NCI-H748 (cell line): ENCODE data around the gene CREB3L2.
"Not testable (repeated sequence)": the region's sequence is repeated elsewhere in the genome, so short reads cannot be mapped to it uniquely, and the experiment has no call there.

Source experiments
- DNase-seq: peaks from one replicate; lab custom pipeline; 2025; ENCODE audit not compliant: unreplicated experiment; lab: John Stamatoyannopoulos, UW

The CREB3L2 gene

DNA sequence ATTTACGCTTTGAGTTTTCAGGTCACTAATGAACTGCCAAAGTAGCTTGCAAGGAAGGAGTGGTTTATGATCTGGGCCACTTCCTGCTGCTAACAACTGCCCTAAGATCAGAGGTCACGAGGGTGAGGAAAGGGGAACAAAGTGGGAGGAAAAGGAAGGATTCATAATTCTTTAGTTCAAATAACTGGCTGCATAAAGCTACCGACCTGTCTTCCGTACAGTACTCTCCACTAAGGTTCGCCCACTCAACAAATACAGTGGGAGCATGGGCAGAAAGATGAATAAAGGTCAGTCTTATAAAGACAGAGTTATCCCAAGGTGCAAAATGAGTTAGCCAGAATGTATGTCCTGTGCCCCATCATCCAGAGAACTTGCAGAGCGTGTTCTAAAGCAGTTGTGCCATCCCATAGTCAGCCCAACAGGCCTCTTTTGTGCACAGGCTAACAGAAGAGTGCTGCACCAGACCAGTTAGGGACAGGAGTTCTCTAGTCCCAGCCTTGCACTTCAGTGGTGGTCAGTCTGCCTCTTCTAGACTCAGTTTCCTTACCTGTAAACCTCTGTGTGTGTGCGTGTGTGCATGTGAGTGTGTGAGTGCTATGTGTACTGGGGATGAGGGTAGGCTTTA, 65.9 kb downstream of the CREB3L2 start:
- no peak for DNase-seq

DNA sequence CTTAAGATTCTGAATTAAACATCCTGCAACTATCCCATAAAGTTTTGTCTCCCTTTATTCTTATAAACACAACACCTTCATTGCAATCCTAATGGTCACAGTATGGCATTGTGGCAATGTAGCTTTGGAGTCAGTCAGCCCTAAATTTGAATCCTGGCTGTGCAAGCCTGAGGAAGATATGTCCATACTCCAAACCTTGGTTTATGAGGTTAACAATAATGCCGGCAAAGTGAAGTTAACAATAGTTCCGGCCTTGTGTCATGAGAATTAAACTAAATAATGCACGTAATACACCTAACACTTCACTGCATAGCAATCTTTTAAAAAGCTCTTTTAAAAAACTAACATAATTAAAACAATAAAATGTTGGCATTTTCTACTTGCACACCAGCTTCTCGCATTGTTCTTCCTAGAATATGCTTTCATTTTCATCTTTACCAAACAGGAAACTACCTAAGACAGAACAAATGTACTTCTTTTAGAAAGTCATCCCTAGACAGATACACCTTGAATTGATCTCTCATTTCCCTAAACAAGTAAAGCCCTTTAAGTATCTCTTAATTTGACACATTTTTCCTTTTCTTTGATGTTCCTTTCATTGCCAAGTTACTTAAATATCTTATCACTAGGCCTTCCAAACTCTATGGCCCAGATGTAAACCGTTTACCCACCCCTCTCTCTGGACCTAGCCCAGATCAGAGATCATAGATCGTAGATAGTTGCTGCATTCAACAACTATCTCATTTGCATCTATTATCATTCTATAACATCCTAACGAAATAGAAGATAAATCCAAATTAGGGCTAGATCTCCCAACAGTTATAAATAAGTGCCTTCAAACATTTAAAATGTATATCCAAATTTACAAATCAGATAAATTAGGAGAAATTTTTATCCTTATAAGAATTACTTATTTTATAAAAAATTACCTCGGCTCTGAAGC, 66.7 kb downstream of the CREB3L2 start:
- no peak for DNase-seq

DNA sequence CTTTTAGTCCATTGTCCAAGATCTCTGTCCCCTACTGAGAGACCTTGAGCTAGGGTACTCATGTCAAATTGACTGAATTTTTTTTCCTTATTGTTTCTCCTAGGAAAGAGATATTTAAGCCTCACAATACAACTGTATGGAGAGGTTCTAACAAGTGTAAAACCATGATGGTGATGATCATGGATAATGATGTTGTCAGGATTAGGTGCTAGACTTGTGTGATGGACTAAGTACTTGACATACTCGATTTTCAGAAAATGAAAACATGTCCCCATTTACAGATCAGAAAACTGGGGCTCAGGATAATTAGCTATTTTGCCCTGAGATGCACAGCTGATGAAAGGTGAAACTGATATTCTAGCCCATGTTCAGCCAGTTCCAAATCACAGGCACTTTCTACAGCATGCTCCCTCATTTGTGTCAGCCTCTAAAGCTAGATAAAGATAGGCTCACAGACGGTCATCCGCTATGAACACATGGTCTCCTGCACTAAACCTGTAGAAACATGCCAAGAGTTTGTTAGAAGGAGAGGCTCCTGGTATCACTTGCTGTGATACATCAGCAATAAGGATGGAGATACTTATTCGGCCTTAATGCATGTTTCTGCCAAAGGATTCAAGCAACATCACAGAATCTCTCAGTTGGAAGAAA, 67.6 kb downstream of the CREB3L2 start:
- DNase-seq = no peak

DNA sequence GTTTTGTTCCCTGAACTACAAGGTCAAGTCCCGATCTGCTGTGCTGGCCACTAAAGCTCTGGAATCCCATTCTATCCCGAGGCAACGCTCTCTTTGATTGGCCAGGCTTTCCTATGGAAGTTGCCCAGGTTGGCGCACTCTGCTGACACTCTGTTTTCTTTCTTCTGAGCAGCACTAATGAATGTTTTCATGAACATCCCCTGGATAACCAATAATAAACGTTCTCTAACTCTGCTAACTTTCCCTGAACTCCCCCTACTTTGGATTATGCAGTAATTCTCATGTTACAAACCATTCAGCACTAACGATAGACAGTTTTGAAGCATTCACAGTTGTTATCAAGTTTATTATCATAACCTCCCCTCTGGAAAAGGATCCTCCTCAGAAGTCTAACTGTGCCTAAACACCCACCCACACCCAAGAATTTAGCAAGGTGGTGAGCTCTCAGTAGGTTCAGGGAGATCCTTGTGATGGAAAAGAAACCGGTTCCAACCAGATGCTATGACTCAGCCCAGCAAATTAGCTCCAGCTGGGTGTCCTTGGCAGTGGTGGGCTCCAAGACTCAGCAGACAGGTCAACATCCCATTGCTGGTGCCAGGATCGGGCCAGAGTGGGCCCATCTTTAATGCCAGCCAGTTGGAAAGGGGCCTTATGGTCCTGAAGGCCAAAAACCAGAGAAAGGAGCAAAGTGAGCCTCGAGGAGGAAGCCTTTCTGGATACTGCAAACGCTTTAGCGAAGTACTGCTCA, 68.4 kb downstream of the CREB3L2 start:
- no peak for DNase-seq

DNA sequence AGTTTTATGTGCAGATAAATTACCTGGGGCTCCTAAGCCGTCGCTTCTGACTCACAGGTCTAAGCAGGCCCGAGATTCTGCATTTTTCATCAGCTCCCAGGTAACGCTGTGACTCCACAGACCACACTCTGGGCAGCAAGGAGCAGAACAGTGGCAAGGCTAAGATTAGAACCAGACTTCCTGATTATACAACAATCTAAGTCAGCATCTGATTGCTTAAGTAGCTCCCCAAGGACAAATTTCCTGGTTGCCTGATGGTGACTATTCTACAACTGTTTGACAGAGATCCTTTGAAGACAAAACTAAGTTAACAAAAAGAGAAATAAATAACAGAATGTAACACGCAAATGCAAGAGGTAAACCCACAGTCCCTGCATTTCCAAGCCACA, 69.0 kb downstream of the CREB3L2 start:
- no peak for DNase-seq

DNA sequence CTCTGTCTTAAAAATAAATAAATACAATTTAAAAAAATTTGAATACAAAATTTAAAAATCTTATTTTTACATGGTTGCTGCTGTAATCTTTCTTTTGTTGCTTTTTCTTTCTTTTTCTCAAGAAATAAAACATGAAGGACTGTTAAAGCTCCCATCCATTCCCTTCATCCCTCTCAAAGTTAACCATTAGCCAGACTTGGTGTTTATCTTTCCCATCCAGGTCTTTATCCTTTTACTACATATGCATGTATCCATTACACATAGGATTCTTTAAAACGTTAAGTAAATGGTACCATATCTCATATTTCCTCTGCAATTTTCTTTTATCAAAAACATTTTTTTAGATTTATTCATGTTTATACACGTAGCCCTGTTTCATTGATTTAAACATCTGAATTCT, 70.1 kb downstream of the CREB3L2 start:
- DNase-seq = no peak

DNA sequence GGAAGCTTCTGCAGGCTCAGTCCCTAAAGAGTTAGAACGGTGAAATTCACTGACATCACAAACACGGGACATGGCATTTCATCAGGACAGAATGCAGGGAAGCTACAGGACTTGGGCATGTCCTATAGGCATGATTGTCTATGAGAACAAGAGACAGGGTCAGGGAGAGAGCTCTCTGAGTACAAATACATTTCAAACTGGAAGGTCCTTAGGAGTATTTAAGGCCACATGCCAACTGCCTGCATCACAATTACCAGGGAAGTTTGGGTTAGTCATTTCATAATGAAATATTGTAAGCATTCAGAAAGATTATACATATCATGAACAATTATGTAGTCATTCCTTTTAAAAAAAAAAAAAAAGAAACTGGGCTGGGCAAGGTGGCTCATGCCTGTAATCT, 71.3 kb downstream of the CREB3L2 start:
- DNase-seq = no peak

DNA sequence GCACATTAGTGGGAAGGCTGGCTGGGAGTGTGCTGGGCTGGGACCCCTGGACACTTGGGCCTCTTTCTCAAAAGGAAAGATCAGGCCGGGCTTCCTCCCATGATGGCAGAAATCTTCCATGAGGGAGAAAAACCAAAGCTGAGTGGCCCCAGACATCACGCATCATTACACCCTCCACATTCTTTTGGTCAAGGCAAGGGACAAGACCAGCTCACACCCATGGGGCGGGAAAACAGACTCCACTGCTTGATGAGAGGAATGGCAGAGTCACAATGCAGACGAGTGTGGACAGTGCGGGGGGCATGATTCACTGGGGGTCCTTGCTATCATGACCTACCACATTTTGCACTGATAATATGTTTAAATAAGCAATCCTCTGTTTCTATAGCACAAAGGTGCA, 73.3 kb downstream of the CREB3L2 start:
- DNase-seq = no peak

DNA sequence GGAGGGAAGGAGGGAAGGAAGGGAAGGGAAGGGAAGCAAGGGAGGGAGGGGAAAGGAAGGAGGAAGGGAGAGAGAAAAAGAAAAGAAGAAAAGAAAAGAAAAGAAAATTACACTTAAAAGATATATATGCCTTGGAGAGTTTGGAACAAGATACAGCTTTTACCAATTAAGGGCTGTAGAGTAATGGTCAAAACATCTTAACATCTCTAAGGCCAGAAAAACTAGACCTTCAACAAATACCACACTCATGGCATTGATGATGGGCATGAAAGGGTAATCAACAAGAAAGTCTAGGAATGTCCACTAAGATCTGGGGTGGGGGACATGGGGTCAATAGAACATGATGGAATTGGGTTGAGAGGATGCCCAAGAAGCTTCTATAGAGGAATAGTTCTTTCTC, 74.5 kb downstream of the CREB3L2 start:
- no peak for DNase-seq

DNA sequence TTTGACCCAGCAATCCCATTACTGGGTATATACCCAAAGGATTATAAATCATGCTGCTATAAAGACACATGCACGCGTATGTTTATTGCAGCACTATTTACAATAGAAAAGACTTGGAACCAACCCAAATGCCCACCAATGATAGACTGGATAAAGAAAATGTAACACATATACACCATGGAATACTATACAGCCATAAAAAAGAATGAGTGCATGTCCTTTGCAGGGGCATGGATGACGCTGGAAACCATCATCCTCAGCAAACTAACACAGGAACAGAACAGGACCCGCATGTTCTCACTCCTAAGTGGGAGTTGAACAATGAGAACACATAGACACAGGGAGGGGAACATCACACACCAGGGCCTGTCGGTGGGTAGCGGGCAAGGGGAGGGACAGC, 75.7 kb downstream of the CREB3L2 start:
- not testable (repeated sequence) for DNase-seq

DNA sequence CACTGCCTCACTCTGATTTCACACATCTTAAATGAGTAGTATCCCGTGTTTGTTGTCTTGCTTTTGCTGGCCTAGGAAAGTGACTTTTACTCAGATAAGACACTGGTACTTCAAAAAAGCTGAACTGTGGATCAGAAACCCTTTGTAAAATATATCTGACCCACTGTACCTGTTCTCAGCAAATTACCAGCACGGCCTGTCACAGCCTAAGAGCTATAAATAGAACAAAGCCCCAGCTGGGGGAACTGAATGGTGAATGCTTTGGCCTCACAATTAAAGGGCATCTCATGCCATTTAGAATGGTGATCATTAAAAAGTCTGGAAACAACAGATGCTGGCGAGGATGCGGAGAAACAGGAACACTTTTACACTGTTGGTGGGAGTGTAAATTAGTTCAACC, 76.1 kb downstream of the CREB3L2 start:
- DNase-seq = no peak

DNA sequence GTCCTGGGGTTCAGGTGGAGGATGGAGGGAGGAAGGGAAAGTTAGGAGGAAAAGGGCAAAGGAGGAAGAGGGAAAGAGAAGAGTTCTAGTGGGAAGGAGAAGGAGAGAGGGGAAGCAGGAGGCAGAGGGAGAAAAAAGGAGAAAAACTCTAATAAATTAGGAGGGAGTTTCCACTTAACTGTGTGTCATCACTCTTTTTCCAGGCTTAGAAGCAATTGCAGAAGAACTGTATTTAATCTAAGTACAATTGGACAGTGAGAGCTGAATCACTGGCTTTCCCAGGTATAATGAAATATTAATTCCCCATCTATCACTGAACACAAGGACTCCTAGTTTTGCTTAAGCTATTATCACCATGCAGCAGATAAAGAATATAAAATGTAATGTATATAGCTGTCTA, 76.8 kb downstream of the CREB3L2 start:
- no peak for DNase-seq

DNA sequence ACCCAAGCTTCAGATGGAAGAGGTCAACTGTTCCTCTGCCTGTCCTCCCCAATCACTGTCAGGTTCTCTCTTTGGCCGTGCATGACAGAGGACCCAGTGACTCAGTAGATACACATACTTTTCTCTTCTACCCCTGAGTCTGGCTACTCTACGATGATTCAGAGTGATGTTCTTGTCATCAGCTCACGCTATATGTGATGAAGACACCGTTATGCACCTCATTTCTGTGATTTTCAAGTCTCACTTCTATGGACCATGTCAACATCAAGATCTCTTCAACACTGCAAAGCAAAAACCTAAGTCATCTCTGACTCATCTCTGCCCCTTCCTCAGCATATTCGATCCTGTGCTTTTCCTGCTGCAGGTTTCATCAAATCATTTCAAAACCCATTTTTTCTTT, 78.5 kb downstream of the CREB3L2 start:
- DNase-seq = no peak

DNA sequence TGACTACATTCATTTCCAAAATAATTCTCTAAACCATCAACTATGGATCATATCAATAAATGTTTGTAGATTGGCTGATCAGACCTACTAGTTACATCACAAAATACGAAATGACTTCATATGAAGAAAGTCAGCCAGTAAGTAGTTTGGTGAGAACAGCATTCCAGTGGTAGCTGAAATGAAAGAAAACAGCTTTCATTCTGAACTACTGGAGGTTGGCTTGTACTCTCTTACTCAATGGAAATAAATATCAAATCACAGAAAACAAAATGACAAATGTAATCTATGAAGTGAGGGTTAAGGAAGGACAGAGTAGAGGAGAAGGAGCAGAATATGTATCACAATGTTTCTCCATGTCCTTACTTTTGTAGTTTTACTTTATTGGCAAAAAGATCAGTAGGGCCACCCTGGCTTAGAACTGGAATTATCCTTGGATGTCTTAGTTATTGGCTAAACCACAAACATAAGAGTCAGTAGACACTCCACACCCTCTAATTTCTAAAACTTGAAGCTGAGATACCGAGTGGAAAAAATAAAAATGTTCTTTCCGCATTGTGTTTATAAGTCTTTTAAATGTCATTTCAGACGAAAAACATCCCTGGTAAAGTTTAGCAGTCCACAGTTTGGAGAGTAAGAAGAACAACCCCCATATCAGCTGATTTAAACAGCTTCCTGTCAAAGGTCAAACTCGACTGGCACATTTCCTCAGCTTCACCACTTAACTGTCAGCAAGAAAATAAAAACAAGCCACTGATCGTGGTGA, 81.1 kb downstream of the CREB3L2 start:
- DNase-seq = no peak

DNA sequence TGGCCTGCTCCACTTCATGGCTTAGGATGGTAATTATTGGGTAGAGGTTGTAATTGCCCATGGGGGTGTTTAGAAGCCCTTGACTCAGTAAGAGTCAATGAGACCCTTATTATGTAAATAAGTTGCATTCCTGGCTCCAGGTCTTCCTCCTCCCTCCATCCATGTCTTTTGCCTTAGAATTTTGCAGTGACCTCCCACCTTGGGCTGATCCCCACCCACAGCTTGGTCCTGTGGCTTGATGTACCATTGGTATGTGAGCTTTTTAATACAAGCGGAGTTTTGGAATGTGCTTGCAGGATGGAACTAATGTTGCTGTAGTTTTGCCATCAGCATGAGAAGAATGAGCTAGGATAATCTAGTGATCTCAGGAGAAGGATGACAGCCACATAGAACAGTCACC, 81.9 kb downstream of the CREB3L2 start:
- no peak for DNase-seq

DNA sequence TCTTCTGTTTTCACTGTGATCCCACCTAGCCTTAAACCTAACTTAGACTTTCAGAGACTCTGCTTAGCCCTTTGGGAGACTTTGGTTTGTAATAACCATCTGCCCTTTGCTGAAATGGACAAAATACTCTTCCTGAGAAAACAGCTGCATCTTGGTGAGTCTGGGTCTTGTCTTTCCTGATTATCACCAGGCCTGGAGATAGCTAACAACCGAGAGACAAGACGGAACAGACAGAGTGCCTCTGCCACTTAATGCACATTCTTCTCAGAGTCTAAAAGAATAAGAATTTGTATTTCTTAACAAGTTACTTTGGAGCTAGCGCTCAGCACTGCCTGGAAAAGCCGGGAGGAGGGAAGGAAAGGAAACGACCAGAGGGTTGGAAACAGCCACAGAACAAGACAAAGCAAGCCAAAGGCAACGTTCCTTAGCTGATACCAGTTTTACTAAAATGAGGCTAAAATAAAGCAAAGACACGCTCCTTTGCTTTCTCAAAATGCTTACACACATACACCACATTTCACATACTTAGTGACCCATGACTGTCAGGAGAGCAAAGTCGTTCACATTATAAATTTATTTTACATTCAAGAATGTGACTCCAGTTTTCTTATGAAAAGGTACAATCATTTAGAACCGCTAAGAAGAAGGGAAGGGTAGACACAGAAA, 84.8 kb downstream of the CREB3L2 start:
- no peak for DNase-seq

DNA sequence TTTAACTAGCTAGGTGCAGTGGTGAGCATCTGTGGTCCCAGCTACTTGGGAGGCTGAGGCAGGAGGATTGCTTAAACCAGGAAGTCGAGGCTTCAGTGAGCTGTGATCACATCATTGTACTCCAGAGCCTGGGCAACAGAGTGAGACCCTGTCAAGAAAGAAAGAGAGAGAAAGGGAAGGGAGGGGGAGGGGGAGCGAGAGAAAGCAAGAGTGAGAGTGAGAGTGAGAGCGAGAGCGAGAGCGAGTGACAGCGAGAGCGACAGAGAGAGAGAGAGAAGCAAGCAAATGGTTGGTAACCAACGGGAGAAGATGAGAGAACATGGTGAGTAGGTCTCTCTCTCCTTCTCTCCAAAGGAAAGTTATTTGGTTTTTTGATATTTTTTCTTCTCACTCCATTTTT, 85.3 kb downstream of the CREB3L2 start:
- DNase-seq = no peak

DNA sequence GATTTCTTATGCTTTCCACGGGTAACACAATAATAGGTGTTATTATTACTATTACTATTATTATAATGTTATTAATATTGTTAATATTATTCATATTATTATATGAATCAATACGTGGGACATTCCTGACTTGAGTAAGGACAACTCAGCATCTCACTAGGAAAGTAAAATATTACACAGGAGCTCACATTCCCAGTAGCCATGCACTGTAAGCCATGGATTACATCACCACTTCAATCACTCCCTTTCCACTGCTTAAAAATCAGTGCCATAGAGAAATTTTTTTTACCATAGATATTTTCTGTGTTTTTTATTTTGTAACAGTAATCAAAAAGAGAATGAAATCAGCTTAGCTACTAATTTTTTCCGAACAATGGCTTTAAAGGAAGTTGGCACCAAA, 86.6 kb downstream of the CREB3L2 start:
- DNase-seq = no peak

DNA sequence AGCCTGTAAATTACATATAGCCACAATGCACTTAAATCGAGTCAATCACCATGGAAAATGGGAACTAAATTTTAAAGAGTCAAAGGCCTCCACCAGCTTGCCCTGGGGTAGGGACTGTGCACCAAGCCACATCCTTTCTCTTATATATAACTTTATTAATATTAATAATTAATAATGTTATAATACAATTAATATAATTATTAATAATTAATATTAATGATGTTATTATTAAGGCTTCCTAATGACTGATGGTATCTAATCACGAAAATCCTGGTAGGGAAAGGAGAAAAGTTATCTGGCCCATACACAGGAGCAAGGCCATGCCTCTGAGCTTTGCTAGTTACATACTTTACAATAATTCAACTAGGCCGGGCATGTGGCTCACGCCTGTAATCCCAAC, 87.9 kb downstream of the CREB3L2 start:
- DNase-seq = no peak

DNA sequence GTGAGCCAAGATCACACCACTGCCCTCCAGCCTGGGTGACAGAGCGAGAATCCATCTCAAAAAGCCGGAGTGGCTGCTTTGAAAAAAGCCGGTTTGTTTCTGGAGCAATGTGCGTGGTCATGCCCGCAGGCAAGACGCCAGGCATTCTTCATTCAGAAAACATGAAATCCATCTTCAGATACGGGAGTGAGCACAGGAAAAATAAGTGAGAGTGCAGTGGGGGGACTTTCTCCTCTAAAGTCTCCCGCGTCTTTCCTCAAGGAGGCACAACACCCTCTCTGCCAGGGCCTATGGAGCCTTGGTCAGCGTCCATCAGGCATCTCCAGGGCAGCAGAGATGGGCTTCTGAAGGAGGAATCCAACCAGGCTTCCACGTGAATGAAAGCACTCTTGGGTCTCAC, 92.8 kb downstream of the CREB3L2 start:
- no peak for DNase-seq
